GM12874 (cell line): ENCODE measurements around the gene FGF19.

ENCODE experiments used
- TF ChIP-seq, protein P1 (sequence below): IDR thresholded peaks from 2 replicates; pipeline ENCODE4 v1.5.1; 2011; ENCODE audit warnings: low read depth, mild to moderate bottlenecking, control low read depth, low read length, moderate library complexity; ENCODE audit not compliant: insufficient read depth

Gene FGF19

DNA sequence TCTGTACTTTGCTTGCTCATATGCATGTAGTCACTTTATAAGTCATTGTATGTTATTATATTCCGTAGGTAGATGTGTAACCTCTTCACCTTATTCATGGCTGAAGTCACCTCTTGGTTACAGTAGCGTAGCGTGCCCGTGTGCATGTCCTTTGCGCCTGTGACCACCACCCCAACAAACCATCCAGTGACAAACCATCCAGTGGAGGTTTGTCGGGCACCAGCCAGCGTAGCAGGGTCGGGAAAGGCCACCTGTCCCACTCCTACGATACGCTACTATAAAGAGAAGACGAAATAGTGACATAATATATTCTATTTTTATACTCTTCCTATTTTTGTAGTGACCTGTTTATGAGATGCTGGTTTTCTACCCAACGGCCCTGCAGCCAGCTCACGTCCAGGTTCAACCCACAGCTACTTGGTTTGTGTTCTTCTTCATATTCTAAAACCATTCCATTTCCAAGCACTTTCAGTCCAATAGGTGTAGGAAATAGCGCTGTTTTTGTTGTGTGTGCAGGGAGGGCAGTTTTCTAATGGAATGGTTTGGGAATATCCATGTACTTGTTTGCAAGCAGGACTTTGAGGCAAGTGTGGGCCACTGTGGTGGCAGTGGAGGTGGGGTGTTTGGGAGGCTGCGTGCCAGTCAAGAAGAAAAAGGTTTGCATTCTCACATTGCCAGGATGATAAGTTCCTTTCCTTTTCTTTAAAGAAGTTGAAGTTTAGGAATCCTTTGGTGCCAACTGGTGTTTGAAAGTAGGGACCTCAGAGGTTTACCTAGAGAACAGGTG is 51.8 kb downstream of the FGF19 start:
- TF ChIP-seq, protein P1, sequence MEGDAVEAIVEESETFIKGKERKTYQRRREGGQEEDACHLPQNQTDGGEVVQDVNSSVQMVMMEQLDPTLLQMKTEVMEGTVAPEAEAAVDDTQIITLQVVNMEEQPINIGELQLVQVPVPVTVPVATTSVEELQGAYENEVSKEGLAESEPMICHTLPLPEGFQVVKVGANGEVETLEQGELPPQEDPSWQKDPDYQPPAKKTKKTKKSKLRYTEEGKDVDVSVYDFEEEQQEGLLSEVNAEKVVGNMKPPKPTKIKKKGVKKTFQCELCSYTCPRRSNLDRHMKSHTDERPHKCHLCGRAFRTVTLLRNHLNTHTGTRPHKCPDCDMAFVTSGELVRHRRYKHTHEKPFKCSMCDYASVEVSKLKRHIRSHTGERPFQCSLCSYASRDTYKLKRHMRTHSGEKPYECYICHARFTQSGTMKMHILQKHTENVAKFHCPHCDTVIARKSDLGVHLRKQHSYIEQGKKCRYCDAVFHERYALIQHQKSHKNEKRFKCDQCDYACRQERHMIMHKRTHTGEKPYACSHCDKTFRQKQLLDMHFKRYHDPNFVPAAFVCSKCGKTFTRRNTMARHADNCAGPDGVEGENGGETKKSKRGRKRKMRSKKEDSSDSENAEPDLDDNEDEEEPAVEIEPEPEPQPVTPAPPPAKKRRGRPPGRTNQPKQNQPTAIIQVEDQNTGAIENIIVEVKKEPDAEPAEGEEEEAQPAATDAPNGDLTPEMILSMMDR, result no peak

DNA sequence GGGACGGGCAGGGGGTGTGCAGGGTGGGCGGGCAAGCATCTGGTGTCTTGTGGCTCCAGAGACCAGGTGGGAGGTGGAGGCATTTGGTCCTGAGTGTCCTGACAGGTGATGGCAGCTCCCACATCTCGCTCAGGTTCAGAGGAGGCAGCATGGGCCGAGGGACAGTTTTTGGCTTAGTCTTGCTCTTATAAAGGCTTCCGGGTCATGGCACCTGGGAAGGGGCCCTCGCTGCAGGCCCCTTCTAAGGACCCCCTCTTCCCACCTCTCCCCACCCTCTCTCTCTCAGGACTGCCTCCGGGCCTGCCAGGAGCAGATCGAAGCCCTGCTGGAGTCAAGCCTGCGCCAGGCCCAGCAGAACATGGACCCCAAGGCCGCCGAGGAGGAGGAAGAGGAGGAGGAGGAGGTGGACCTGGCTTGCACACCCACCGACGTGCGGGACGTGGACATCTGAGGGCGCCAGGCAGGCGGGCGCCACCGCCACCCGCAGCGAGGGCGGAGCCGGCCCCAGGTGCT is 52.9 kb downstream of the FGF19 start:
- TF ChIP-seq, protein P1, result no peak

DNA sequence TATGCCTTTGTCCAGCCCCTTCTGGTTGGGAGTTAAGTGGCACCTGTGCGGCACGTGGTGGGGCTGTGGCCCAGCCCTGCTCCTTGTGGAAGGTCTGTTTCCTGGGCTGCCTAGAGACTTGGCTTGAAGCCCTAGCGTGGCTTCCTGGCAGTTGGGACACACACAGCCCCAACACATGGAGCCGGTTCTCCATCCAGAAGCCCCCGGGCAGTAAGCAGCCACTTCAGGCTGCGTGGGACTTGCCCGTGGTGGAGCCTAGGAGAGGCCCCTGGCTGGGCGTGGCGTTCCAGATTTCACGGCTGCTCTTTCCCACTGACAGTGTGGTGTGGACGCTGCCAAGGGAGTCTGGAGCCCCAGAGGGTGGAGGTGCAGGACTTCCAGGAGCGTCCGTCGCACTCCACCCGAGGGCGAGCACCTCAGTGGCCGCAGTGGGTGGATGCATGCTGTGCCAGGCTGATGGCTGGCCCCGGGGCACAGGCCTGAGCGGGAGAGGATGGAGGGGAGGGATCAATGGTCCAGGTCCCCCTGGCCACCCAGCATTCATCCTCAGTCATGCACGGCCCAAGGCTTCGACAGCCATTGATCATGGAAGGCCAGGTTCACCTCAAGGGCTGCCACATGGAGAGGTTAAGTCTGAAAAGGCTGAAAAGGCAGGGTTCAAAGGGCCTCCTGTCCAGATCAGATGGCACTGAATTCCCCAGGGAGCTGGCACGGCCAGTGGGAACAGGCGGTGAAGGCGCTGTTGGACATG is 53.6 kb downstream of the FGF19 start:
- TF ChIP-seq, protein P1, result no peak

DNA sequence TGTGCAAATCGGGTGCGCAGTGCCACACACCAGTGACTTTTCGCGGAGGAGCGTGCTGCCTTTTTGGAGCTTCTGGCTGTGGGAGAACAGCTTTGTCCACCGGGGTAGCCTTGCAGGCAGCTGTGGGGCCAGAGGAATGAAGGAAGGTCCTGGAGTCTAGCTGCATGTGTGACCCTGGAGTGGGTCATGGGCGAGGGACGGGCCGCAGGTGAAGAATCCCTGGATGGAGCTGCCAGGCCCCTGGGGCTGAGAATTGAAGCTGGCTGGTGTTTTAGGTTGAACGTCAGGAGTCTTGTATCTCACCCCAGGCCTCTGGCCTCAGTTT is 54.3 kb downstream of the FGF19 start:
- TF ChIP-seq, protein P1, result no peak

DNA sequence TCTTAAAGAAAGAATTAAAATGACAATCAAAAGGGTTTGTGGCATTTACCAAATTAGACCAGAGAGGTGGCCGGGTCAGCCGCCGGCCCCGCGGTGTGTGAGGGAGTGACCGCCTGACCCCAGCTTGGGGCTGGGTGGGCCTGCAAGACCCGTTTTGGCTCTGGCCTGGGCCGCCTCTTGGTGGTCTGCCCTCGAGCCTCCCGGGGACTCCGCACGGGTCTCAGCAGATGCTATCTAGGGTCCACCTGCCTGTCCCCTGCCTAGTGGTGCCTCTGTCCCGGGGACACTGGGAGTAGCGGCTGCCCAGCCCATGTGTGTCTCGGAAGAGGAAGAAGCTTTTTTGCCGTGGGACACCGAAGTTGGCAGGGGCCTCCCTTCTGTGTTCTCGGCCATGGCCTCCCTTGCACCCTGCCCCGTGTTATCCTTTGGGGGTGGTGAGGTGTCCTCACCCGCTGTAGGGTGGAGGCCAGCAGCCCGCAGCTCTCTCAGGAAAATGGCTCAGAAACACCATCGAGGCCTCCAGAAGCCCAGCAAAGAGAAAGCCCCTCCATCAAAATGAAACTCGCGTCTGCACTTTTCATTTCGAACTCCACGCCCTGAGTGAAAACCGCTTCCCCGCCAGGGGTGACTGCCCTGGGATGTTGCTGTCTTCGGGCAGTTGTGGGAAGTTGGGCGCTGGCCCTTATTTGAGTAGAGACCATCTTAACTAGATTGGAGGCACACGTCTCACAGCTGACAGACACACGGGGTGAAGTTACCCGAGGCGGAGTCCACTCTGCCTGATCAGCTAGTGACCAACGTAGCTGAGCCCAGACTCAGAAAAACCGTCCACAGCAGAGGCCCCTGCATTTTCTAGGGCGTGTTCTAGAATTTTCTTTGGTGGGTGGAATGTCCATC is 54.9 kb downstream of the FGF19 start:
- TF ChIP-seq, protein P1, result no peak
